DMS 273 (cell line): ENCODE results near the gene PRKAG2.

Experiments
- DNase-seq: peaks from one replicate; lab custom pipeline; 2025; ENCODE audit not compliant: unreplicated experiment; lab: John Stamatoyannopoulos, UW

PRKAG2 gene

GRCh38 chr7:151717918-151718317 is 159.0 kb downstream of the PRKAG2 start:
- DNase-seq: no peak

GRCh38 chr7:151717415-151717814 is 159.5 kb downstream of the PRKAG2 start:
- DNase-seq: peak; percentile 57

GRCh38 chr7:151716323-151716722 is 160.6 kb downstream of the PRKAG2 start:
- no peak for DNase-seq

DNA sequence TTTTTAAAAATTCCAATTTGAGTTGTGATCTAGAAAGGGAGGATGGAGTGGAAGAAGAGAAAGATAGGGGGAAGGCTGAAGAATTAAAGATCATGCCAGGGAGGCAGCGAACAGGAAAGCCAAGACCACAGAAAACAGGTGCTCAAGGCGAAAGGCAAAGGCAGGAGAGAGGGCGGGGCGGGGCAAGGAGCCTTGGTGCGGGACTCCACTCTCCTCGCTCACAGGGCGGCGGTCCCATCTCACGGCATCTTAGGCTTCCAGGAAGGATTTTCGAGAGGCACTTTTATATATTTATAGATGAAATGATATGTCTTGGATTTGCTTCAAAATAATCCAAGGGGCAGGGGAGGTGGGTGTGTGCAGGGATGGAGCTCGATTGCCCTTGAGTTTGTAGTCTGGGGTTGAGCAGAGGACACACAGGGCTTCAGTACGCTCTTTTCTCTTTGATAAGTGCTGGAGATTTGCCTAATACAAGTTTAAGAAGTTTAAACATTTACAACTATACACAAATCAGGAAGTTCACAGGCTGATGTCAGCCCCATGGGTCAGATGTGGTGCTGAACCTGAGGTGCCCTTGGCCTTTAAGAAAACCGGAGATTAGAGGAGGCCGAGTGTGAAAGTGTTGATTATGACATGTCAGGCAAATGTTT is 161.1 kb downstream of the PRKAG2 start:
- DNase-seq: no peak

DNA sequence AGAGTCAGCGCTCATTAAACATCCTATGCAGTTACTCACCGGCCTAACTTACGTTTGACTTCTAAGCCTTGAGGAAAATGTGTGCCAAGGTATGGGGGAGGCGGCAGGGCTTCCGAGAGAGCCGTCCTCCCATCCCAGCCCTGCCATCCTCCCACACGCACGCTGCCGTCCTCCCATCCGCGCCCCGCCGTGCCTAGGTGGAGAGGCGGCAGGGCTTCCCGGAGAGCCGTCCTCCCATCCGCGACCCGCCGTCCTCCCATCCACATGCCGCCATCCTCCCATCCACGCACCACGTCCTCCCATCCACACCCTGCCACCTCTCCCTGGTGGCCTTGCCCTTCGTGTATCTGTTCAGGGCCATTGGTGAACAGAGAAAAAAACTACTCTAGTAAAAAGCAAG is 162.7 kb downstream of the PRKAG2 start:
- DNase-seq: no peak

DNA sequence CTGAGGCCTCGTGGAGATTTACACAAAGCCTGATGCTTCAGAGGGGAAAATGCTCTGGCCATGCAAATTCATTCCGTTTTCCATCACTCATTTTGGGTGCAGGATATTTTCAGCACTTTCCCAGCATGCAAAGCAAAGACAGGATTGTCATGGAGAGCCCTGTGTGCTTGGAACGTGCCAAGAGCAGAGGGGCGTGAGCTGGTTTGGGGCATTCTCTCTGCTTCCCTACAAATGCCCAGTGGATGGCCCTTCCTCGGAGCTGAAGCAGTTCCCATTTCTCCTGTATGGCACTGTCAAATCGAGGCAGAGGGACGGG is 164.1 kb downstream of the PRKAG2 start:
- no peak for DNase-seq

GRCh38 chr7:151711906-151712809 is 164.8 kb downstream of the PRKAG2 start:
- DNase-seq: no peak

DNA sequence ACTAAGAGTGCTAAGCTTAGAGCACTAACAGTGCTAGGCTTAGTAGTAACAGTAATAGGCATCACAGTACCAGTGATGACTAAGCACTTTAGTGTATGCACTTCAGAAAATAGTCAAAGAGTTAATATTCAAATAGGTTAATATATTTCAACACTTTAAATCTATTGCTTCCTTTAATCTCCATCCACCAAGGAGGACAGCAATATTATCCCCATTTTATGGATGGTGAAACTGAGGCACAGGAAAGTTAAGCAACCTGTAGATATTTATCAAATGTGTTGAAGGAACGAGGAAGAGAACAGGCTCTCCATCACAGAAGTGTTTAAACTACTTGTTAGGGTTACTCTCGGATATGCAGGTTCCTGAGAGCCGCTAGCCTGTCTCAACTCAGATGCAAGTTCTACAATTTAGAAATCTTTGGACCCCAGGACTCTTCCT is 165.5 kb downstream of the PRKAG2 start:
- DNase-seq: no peak

DNA sequence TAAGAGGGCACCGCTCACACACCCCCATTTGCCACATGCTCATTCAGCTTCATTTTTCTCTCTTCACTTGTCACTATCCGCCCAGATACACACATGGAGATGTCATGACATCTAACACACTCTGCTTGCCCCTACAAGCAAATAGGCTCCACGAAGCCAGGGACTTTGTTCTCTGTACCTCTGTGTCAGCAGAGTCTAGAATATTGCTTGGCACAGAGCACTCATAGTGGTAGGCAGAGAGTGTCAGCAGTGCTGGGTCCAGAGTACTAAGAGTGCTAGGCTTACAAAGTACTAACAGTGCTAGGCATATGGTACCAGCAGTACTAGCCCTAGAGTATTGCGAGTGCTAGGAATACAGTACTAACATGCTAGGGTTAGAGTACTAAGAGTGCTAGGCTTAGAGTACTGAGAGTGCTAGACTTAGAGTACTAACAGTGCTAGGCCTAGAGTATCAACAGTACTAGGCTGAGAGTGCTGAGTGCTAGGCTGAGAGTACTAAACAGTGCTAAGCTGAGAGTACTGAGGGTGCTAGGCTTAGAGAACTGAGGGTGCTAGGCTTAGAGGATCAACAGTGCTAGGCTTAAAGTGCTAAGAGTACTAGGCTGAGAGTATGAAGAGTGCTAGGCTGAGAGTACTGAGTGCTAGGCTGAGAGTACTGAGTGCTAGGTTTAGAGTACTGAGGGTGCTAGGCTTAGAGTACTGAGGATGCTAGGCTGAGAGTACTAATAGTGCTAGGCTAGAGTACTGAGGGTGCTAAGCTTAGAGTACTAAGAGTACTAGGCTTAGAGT is 166.1 kb downstream of the PRKAG2 start:
- DNase-seq: no peak

GRCh38 chr7:151710121-151710640 is 166.7 kb downstream of the PRKAG2 start:
- no peak for DNase-seq

GRCh38 chr7:151709141-151710038 is 167.5 kb downstream of the PRKAG2 start:
- peak; percentile 27 for DNase-seq

DNA sequence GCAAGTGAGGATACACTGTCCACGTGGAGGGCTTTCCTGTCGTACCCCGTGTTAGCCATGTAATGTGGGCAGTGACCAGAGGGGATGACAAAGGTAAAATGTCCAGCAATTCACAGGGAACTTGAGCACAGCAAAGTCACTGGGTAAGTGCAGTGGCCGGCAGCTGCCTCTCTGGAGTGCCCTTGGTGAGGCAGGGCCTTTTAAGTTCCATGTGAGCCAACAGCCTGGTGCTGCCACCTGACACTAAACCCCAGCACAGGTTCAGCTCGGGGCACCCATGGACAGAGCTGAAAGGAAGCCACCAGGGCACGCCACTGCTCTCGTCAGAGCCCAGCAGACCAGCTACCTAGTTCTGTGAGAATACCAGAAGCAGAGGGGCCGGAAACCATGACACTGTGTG is 168.3 kb downstream of the PRKAG2 start:
- DNase-seq: no peak

DNA sequence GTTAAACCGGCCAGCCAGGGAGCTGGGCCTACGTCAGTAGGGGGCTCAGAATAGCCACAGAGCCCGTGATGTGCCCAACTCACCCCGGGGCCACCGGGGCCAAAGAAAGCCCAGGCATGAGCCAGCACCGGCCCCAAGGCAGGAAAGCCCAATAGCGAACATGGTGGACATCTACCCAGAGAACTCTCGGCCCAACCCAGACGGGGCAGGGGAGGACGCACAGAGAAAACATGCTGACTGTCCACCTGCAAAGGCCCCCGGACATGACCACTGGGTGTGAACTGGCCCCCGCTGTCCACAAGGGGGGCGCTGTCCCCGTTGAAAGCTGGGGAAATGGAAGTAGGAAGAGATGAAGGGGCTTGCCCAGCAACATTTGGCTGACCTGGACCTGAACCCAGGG is 169.2 kb downstream of the PRKAG2 start:
- DNase-seq: no peak

- DNase-seq: no peak
Measured at GRCh38 chr7:151707105-151707469, 169.8 kb downstream of the PRKAG2 start.

DNA sequence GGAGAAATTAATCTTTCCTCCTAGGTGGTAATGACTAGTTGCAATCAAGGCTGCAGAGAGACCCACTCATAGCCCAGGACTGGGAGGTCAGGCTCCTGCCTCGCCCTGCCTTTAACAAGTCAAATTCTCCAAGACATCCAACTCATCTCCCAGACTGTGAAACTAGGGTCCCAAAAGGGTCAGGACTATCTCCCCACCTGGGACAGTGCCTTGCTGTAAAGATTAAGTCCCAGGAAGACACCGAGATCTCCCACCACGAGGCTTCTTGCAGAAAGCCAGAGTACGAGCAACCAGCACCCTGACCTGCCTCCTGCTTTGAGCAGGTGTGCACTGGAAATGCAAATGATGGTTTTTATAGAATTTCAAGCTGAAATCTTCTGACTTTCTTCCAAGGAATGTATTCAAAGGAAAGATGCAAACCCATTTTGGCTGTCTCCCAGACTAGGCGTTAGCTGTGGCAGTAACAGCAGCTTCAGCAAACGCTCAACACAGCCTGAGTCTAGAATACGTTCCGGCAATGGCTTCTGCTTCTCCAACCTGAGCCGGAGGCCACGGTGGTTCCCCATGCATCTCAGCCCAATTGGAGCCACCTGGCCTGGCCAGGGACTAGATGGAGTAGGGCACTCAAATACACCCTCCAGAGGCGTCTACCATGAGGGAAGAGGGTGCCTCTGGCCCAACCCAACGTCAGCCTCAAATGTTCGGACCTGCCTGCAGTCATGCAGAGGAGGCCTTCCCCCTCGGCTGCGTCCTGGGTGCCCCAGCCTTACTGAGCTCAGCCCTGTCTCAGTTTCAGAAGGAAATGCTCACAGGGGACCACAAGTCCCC is 170.4 kb downstream of the PRKAG2 start:
- no peak for DNase-seq

GRCh38 chr7:151705636-151706276 is 171.2 kb downstream of the PRKAG2 start:
- DNase-seq: peak; percentile 66

DNA sequence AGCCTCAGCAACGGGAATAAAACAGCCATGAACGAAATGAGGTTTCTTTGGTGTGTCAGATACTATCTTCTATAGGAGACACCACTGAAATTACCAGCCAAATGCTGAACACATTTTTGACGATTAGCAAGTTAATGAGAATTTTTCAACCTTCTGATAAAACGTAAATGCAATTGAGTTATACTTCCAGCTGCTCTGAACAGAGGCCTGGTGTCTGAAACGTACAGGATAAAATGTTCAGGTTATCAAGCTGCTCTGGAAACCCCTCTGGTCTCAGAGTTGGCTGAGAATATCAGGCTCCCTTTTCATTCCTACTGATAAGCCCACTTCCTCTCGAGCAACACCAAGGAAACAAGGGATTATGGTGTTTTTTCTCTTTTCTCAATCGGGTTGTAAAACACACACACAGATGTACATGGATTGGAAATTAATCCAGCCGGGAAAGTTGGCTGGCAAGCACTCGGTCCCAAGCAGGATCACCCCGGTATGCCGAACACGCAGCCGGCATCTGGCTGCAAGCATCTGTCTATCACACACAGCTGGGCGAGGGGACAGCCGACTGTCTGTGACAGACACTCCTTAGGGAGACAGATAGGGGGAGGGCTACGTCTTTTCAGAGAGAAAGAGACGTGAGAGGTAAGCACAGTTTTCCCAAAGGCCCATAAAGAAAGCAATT is 171.8 kb downstream of the PRKAG2 start:
- DNase-seq: no peak

- no peak for DNase-seq
Measured at GRCh38 chr7:151704299-151704959, 172.5 kb downstream of the PRKAG2 start.
